SK-N-SH (cell line): ENCODE results near the gene TTLL7. TPM values are rescaled to one million over a fixed set of nuclear protein-coding genes. Genes with fewer than 3 reads are reported as not detected.

Experiments
- CTCF ChIA-PET: fragments of 300-600, 350-600 bp; formaldehyde crosslinking; extraction: SDS; loops from one replicate; lab custom pipeline; 2021; lab: Yijun Ruan, JAX
- POLR2A ChIA-PET: fragments of 350-600 bp; sonication (Branson Sonifier 250); formaldehyde crosslinking; extraction: SDS; loops from one replicate; lab custom pipeline; 2020; ENCODE audit warnings: antibody characterized with exemption, inconsistent platforms; lab: Yijun Ruan, JAX
- DNase-seq: peaks from one replicate; pipeline ENCODE4 v3.0.0; 2012
- H2AFZ ChIP-seq: fragments of 200-600 bp; sonication (generic); 2 replicates; pipeline ENCODE4 v1.8.1; 2016; ENCODE audit warnings: antibody characterized with exemption, mild to moderate bottlenecking, low read depth
- H3F3A ChIP-seq: fragments of 200-600 bp; sonication (generic); replicated peaks from 2 replicates; pipeline ENCODE3; 2016; ENCODE audit warnings: antibody characterized with exemption, mild to moderate bottlenecking; ENCODE audit not compliant: insufficient read depth
- H3K27ac ChIP-seq, 2 experiments: fragments of 200-500 bp in 1 of 2; fragments of 200-600 bp in 1 of 2; sonication (Bioruptor generic) in 1 of 2; sonication (generic), shearing (Covaris generic) in 1 of 2; 2 replicates each; pipeline versions ENCODE4 v1.5.1 to v1.6.1; 2014 to 2016; ENCODE audit warnings: low read depth in 2 of 2, inconsistent platforms in 1 of 2, low read length in 1 of 2, mild to moderate bottlenecking in 1 of 2, mixed read lengths in 1 of 2
- H3K27me3 ChIP-seq: fragments of 200-600 bp; sonication (generic), shearing (Covaris generic); 2 replicates; pipeline ENCODE4 v1.6.1; 2016; ENCODE audit warnings: mixed run types; ENCODE audit not compliant: insufficient read depth
- H3K36me3 ChIP-seq, 2 experiments: fragments of 200-500 bp in 1 of 2; fragments of 200-600 bp in 1 of 2; sonication (Bioruptor generic) in 1 of 2; sonication (generic) in 1 of 2; replicated peaks in 1 of 2; 2 replicates each; pipeline versions ENCODE3 to v1.5.1; 2014 to 2016; ENCODE audit warnings: low read length in 1 of 2, mild to moderate bottlenecking in 1 of 2; ENCODE audit not compliant: insufficient read depth in 2 of 2, control insufficient read depth in 1 of 2
- H3K4me1 ChIP-seq, 2 experiments: fragments of 200-500 bp in 1 of 2; fragments of 200-600 bp in 1 of 2; sonication (Bioruptor generic) in 1 of 2; sonication (generic), shearing (Covaris generic) in 1 of 2; 2 replicates each; pipeline versions ENCODE4 v1.5.1 to v1.6.1; 2014 to 2016; ENCODE audit warnings: low read depth in 1 of 2, low read length in 1 of 2, mixed run types in 1 of 2; ENCODE audit not compliant: insufficient read depth in 2 of 2, control insufficient read depth in 1 of 2
- H3K4me2 ChIP-seq: fragments of 200-600 bp; sonication (generic), shearing (Covaris generic); 2 replicates; pipeline ENCODE4 v1.6.1; 2017; ENCODE audit warnings: mixed run types
- H3K4me3 ChIP-seq, 2 experiments: fragments of 200-500 bp in 1 of 2; fragments of 200-600 bp in 1 of 2; sonication (Bioruptor generic) in 1 of 2; sonication (generic), shearing (Covaris generic) in 1 of 2; 2 replicates each; pipeline versions ENCODE4 v1.5.1 to v1.8.1; 2014 to 2016; ENCODE audit warnings: low read depth in 2 of 2, inconsistent platforms in 1 of 2, low read length in 1 of 2, mild to moderate bottlenecking in 1 of 2, mixed read lengths in 1 of 2, moderate library complexity in 1 of 2
- H3K79me2 ChIP-seq: fragments of 200-600 bp; sonication (generic); 2 replicates; pipeline ENCODE4 v1.8.1; 2017; ENCODE audit warnings: mild to moderate bottlenecking; ENCODE audit not compliant: insufficient read depth
- H3K9ac ChIP-seq: fragments of 200-600 bp; sonication (generic); 2 replicates; pipeline ENCODE4 v1.6.1; 2017; ENCODE audit warnings: mixed run types
- H3K9me2 ChIP-seq: fragments of 200-600 bp; sonication (generic); 2 replicates; pipeline ENCODE4 v1.6.1; 2017; ENCODE audit warnings: mixed run types
- H3K9me3 ChIP-seq: fragments of 200-600 bp; sonication (generic); 2 replicates; pipeline ENCODE4 v1.6.1; 2017; ENCODE audit warnings: mixed run types, mild to moderate bottlenecking, moderate library complexity
- H4K20me1 ChIP-seq: fragments of 200-600 bp; sonication (generic); 2 replicates; pipeline ENCODE4 v1.6.1; 2017; ENCODE audit warnings: mild to moderate bottlenecking, mixed run types; ENCODE audit not compliant: insufficient read depth
- CHD2 ChIP-seq: fragments of 150-350 bp; IDR thresholded peaks from 2 replicates; pipeline ENCODE4 v1.6.1; 2018; ENCODE audit warnings: low read length; ENCODE audit not compliant: partially characterized antibody
- EP300 ChIP-seq, 2 experiments: IDR thresholded peaks; 2 replicates each; pipeline versions ENCODE4 v1.4.0 to v1.6.1; 2012; ENCODE audit warnings: borderline replicate concordance in 1 of 2, low read depth in 1 of 2, low read length in 1 of 2
- EZH2phosphoT487 ChIP-seq: fragments of 200-600 bp; sonication (generic); IDR thresholded peaks from 2 replicates; pipeline ENCODE4 v1.6.1; 2017; ENCODE audit warnings: low read depth, mixed run types, mild to moderate bottlenecking, antibody characterized with exemption, moderate library complexity, borderline replicate concordance
- FOXJ3 ChIP-seq: sonication (generic); formaldehyde crosslinking; IDR thresholded peaks from 2 replicates; pipeline ENCODE4 v1.5.1; 2020; ENCODE audit warnings: mild to moderate bottlenecking, missing genetic modification reagents
- FOXM1 ChIP-seq: IDR thresholded peaks from 2 replicates; pipeline ENCODE4 v1.4.0; 2012; ENCODE audit warnings: low read depth, mild to moderate bottlenecking
- GABPA ChIP-seq: IDR thresholded peaks from 2 replicates; pipeline ENCODE4 v1.4.0; 2012; ENCODE audit warnings: low read depth, mild to moderate bottlenecking
- JUND ChIP-seq: IDR thresholded peaks from 2 replicates; pipeline ENCODE4 v1.4.0; 2012
- NFIC ChIP-seq: IDR thresholded peaks from 2 replicates; pipeline ENCODE4 v1.4.0; 2012; ENCODE audit warnings: borderline replicate concordance
- POLR2AphosphoS5 ChIP-seq: IDR thresholded peaks from 2 replicates; pipeline ENCODE4 v1.6.1; 2012; ENCODE audit warnings: low read depth, low read length
- RAD21 ChIP-seq: IDR thresholded peaks from 2 replicates; pipeline ENCODE4 v1.6.1; 2012; ENCODE audit warnings: mild to moderate bottlenecking, low read length
- RCOR1 ChIP-seq: fragments of 150-350 bp; IDR thresholded peaks from 2 replicates; pipeline ENCODE4 v1.6.1; 2017; ENCODE audit warnings: antibody characterized with exemption, low read length
- RFX5 ChIP-seq: IDR thresholded peaks from 2 replicates; pipeline ENCODE4 v1.6.1; 2012; ENCODE audit warnings: mild to moderate bottlenecking, improper control_type of control experiment, low read length
- RXRA ChIP-seq: IDR thresholded peaks from 2 replicates; pipeline ENCODE4 v1.4.0; 2012; ENCODE audit warnings: low read depth, mild to moderate bottlenecking, borderline replicate concordance
- SIN3A ChIP-seq: IDR thresholded peaks from 2 replicates; pipeline ENCODE4 v1.6.1; 2012; ENCODE audit warnings: low read depth, mild to moderate bottlenecking, low read length, moderate library complexity, borderline replicate concordance
- TAF1 ChIP-seq: IDR thresholded peaks from 2 replicates; pipeline ENCODE4 v1.6.1; 2012; ENCODE audit warnings: low read depth, mild to moderate bottlenecking, low read length, moderate library complexity, borderline replicate concordance
- TCF12 ChIP-seq: IDR thresholded peaks from 2 replicates; pipeline ENCODE4 v1.4.0; 2012
- YY1 ChIP-seq: IDR thresholded peaks from 2 replicates; pipeline ENCODE4 v1.4.0; 2012; ENCODE audit warnings: low read depth, mild to moderate bottlenecking
- WGBS: methylation state at CpG from one replicate; pipeline ENCODE4 v1.1.6; 2017; ENCODE audit warnings: low lambda C conversion rate; 5-methylcytosine and 5-hydroxymethylcytosine counted together
- polyA plus RNA-seq, 3 experiments: library from polyadenylated mRNA; depleted of rRNA; stranded (reverse); fragments of >200 nt; gene quantifications; 2 replicates each; pipeline ENCODE4 v1.2.3, GENCODE V29; 2012
- TF ChIP-seq, protein P1 (sequence below): fragments of 200-600 bp; sonication (generic); IDR thresholded peaks from 2 replicates; pipeline ENCODE4 v1.6.1; 2017; ENCODE audit warnings: antibody characterized with exemption, mild to moderate bottlenecking, moderate library complexity
- TF ChIP-seq, protein P2 (sequence below): fragments of 150-350 bp; IDR thresholded peaks from 2 replicates; pipeline ENCODE4 v1.6.1; 2017; ENCODE audit warnings: antibody characterized with exemption, low read length, low read depth, borderline replicate concordance
- TF ChIP-seq, protein P3 (sequence below): IDR thresholded peaks from 2 replicates; pipeline ENCODE4 v1.4.0; 2012; ENCODE audit warnings: low read depth
- TF ChIP-seq, protein P4 (sequence below): IDR thresholded peaks from 2 replicates; pipeline ENCODE4 v1.6.1; 2012; ENCODE audit warnings: mild to moderate bottlenecking, low read depth, low read length, moderate library complexity
- TF ChIP-seq, protein P5 (sequence below): fragments of 150-350 bp; IDR thresholded peaks from 2 replicates; pipeline ENCODE4 v1.6.1; 2016; ENCODE audit warnings: mild to moderate bottlenecking, low read depth, low read length

TTLL7 gene
- polyA plus RNA-seq, 1 of the 3 experiments (the other 2 are of a cell fraction), result 7.3 TPM

DNA sequence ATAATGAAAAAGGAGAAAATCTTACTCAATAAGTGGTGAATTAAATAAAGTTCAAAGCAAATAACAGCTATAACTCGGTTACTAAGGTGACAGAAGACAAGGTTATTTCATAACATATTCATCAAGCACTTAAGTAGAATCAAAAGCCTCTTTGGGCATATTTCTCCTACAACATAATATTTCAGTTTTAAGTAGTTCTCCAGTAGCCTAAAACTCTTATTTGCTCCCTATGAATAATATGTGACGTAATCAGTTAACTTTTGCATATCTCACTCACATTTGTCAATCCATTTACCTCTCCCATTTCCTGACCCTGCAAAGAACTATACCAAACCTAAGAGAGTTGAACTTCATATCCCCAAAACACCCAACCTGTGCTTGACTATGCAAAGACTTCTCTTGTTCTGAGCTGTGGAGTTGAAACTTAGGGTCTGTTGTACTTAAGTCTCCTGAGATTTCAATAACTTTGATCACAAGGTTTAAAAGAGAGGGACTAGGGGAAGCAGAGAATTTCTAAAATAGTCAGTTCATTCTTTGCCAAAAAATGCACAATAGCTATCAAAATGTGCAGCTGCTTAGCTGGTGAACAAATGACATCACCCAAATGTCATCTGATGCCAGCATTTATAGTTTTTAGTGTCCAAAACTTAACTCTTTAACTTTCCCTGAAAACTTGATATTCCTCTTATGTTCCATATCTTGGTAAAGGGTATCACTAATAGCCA, 37.2 kb downstream of the TTLL7 start:
- Histone ChIP-seq H3K27me3 (no peaks in the 10 kb centered on the region), H3F3A (peaks cover 22% of the 10 kb centered on the region), H3K4me1 (peaks cover 9% of the 10 kb centered on the region in 2 experiments; a peak in 2 of 4 replicates), H3K4me3 (no peak overlapping the region), H3K27ac (no peak overlapping the region), H2AFZ (no peak overlapping the region), H3K9me2 (no peaks in the 10 kb centered on the region), H3K79me2 (no peaks in the 10 kb centered on the region), H3K9ac (no peak overlapping the region), H3K36me3 (no peaks in the 10 kb centered on the region), H3K4me2 (no peak overlapping the region), H3K9me3 (no peaks in the 10 kb centered on the region), H4K20me1 (no peaks in the 10 kb centered on the region)
- WGBS, result 75% methylated on average over 2 of the region's 2 CpGs
- ChIA-PET CTCF (interaction anchor here (1.0 to 1.1 kb wide), 2 partner anchors 30 to 161 kb away, joined by 3 to 4 read pairs; no protein-coding TSS in a partner anchor), POLR2A (interaction anchor here (0.6 kb wide), 1 partner anchor 14 kb away, joined by 3 read pairs; no protein-coding TSS in a partner anchor)
- no peak for DNase-seq
- TF ChIP-seq POLR2AphosphoS5, result no peak
- TF ChIP-seq YY1, result no peak
- TF ChIP-seq, protein P1, sequence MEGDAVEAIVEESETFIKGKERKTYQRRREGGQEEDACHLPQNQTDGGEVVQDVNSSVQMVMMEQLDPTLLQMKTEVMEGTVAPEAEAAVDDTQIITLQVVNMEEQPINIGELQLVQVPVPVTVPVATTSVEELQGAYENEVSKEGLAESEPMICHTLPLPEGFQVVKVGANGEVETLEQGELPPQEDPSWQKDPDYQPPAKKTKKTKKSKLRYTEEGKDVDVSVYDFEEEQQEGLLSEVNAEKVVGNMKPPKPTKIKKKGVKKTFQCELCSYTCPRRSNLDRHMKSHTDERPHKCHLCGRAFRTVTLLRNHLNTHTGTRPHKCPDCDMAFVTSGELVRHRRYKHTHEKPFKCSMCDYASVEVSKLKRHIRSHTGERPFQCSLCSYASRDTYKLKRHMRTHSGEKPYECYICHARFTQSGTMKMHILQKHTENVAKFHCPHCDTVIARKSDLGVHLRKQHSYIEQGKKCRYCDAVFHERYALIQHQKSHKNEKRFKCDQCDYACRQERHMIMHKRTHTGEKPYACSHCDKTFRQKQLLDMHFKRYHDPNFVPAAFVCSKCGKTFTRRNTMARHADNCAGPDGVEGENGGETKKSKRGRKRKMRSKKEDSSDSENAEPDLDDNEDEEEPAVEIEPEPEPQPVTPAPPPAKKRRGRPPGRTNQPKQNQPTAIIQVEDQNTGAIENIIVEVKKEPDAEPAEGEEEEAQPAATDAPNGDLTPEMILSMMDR, result no peak
- TF ChIP-seq, protein P2, sequence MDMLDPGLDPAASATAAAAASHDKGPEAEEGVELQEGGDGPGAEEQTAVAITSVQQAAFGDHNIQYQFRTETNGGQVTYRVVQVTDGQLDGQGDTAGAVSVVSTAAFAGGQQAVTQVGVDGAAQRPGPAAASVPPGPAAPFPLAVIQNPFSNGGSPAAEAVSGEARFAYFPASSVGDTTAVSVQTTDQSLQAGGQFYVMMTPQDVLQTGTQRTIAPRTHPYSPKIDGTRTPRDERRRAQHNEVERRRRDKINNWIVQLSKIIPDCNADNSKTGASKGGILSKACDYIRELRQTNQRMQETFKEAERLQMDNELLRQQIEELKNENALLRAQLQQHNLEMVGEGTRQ, result no peak
- no peak for TF ChIP-seq RXRA
- TF ChIP-seq, protein P3, sequence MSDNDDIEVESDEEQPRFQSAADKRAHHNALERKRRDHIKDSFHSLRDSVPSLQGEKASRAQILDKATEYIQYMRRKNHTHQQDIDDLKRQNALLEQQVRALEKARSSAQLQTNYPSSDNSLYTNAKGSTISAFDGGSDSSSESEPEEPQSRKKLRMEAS, result no peak
- no peak for TF ChIP-seq TAF1
- TF ChIP-seq, protein P4, sequence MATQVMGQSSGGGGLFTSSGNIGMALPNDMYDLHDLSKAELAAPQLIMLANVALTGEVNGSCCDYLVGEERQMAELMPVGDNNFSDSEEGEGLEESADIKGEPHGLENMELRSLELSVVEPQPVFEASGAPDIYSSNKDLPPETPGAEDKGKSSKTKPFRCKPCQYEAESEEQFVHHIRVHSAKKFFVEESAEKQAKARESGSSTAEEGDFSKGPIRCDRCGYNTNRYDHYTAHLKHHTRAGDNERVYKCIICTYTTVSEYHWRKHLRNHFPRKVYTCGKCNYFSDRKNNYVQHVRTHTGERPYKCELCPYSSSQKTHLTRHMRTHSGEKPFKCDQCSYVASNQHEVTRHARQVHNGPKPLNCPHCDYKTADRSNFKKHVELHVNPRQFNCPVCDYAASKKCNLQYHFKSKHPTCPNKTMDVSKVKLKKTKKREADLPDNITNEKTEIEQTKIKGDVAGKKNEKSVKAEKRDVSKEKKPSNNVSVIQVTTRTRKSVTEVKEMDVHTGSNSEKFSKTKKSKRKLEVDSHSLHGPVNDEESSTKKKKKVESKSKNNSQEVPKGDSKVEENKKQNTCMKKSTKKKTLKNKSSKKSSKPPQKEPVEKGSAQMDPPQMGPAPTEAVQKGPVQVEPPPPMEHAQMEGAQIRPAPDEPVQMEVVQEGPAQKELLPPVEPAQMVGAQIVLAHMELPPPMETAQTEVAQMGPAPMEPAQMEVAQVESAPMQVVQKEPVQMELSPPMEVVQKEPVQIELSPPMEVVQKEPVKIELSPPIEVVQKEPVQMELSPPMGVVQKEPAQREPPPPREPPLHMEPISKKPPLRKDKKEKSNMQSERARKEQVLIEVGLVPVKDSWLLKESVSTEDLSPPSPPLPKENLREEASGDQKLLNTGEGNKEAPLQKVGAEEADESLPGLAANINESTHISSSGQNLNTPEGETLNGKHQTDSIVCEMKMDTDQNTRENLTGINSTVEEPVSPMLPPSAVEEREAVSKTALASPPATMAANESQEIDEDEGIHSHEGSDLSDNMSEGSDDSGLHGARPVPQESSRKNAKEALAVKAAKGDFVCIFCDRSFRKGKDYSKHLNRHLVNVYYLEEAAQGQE, result no peak
- TF ChIP-seq FOXM1, result no peak
- TF ChIP-seq EP300 (IDR thresholded peaks at IDR 0.05; ENCODE audit: borderline replicate concordance in 1 of 2, low read depth in 1 of 2, low read length in 1 of 2), result no peak
- peak; percentile 11; the same call in 1 of the 2 replicates for TF ChIP-seq JUND
- TF ChIP-seq EZH2phosphoT487, result no peak
- no peak for TF ChIP-seq RCOR1
- peak; percentile 47 for TF ChIP-seq TCF12
- no peak for TF ChIP-seq SIN3A
- no peak for TF ChIP-seq RAD21
- TF ChIP-seq, protein P5, sequence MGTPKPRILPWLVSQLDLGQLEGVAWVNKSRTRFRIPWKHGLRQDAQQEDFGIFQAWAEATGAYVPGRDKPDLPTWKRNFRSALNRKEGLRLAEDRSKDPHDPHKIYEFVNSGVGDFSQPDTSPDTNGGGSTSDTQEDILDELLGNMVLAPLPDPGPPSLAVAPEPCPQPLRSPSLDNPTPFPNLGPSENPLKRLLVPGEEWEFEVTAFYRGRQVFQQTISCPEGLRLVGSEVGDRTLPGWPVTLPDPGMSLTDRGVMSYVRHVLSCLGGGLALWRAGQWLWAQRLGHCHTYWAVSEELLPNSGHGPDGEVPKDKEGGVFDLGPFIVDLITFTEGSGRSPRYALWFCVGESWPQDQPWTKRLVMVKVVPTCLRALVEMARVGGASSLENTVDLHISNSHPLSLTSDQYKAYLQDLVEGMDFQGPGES, result no peak
- no peak for TF ChIP-seq FOXJ3 (CRISPR knock-in tag)
- no peak for TF ChIP-seq CHD2
- TF ChIP-seq NFIC, result peak; percentile 57
- TF ChIP-seq GABPA, result no peak
- TF ChIP-seq RFX5, result no peak
